Endothelial cell of umbilical vein (primary cell): ENCODE measurements around the gene SRD5A2. TPM values are rescaled to one million over a fixed set of nuclear protein-coding genes. Genes with fewer than 3 reads are reported as not detected.

Experiments used
- BruUV-seq: library from RNA; stranded (reverse); fragments of 400-500 nt; replicated peaks from 2 replicates; lab custom pipeline; 2021; lab: Mats Ljungman, UMichigan
- CTCF ChIA-PET: fragments of 300-600, 350-600 bp; sonication (Branson Sonifier 250); formaldehyde crosslinking; loops from one replicate; lab custom pipeline; 2021; ENCODE audit warnings: antibody characterized with exemption, inconsistent platforms; lab: Charles Lee
- POLR2A ChIA-PET: fragments of 300-600, 350-600 bp; sonication (Branson Sonifier 250); formaldehyde crosslinking; loops from one replicate; lab custom pipeline; 2021; ENCODE audit warnings: antibody characterized with exemption, inconsistent platforms; lab: Charles Lee
- DNase-seq: peaks from one replicate; pipeline ENCODE4 v3.0.0-alpha.2; 2011; ENCODE audit warnings: low read depth, low spot score
- FAIRE-seq: peaks from 2 replicates; lab custom pipeline; 2011; peaks lifted over from hg19 to GRCh38; lab: Jason Lieb, UNC
- H2AFZ ChIP-seq: 2 replicates; pipeline ENCODE4 v1.6.0; 2012; ENCODE audit warnings: low read depth, low read length, control low read depth, inconsistent platforms
- H3K27ac ChIP-seq: 2 replicates; pipeline ENCODE4 v1.5.1; 2011; ENCODE audit warnings: low read depth, mild to moderate bottlenecking, control low read depth, low read length, moderate library complexity; ENCODE audit not compliant: insufficient read depth
- H3K27me3 ChIP-seq, 2 experiments: 2 replicates each; pipeline versions ENCODE4 v1.6.0 to v1.6.1; 2011; ENCODE audit warnings: low read length in 2 of 2, mixed read lengths in 1 of 2; ENCODE audit not compliant: control insufficient read depth in 2 of 2, insufficient read depth in 2 of 2
- H3K36me3 ChIP-seq, 2 experiments: 2 replicates in 1 of 2; 3 replicates in 1 of 2; pipeline ENCODE4 v1.5.1; 2011; ENCODE audit warnings: low read length in 2 of 2, mild to moderate bottlenecking in 1 of 2, moderate library complexity in 1 of 2; ENCODE audit not compliant: control insufficient read depth in 2 of 2, insufficient read depth in 2 of 2; ENCODE audit errors: extremely low read depth in 1 of 2
- H3K4me1 ChIP-seq: 3 replicates; pipeline ENCODE4 v1.5.1; 2011; ENCODE audit warnings: mild to moderate bottlenecking, low read length; ENCODE audit not compliant: control insufficient read depth, insufficient read depth; ENCODE audit errors: extremely low read depth
- H3K4me2 ChIP-seq: 2 replicates; pipeline ENCODE4 v1.6.1; 2011; ENCODE audit warnings: low read length, control low read depth, mixed read lengths; ENCODE audit not compliant: insufficient read depth
- H3K4me3 ChIP-seq, 3 experiments: fragments of 200-600 bp in 1 of 3; sonication (generic), shearing (Covaris generic) in 1 of 3; replicated peaks in 1 of 3; 2 replicates each; pipeline ENCODE4 v1.5.1; 2011 to 2016; ENCODE audit warnings: control low read depth in 3 of 3, low read length in 3 of 3, mild to moderate bottlenecking in 2 of 3, inconsistent platforms in 1 of 3, low read depth in 1 of 3, moderate library complexity in 1 of 3; ENCODE audit not compliant: insufficient read depth in 1 of 3
- H3K79me2 ChIP-seq: 2 replicates; pipeline ENCODE4 v1.6.0; 2012; ENCODE audit warnings: low read length, inconsistent platforms; ENCODE audit not compliant: control insufficient read depth, insufficient read depth
- H3K9ac ChIP-seq: replicated peaks from 2 replicates; pipeline ENCODE3; 2011; ENCODE audit warnings: low read length, control low read depth; ENCODE audit not compliant: insufficient read depth; ENCODE audit errors: extremely low read depth
- H3K9me1 ChIP-seq: replicated peaks from 3 replicates; pipeline ENCODE4 v1.6.0; 2011; ENCODE audit warnings: mild to moderate bottlenecking, low read length; ENCODE audit not compliant: control insufficient read depth, insufficient read depth; ENCODE audit errors: extremely low read depth
- H3K9me3 ChIP-seq: replicated peaks from 2 replicates; pipeline ENCODE4 v1.5.1; 2012; ENCODE audit warnings: low read length, inconsistent platforms; ENCODE audit not compliant: control insufficient read depth, insufficient read depth
- H4K20me1 ChIP-seq: replicated peaks from 2 replicates; pipeline ENCODE3; 2011; ENCODE audit warnings: mild to moderate bottlenecking, low read length; ENCODE audit not compliant: control insufficient read depth, insufficient read depth; ENCODE audit errors: extremely low read depth
- EZH2 ChIP-seq: IDR thresholded peaks from 2 replicates; pipeline ENCODE4 v1.6.1; 2012; ENCODE audit warnings: borderline replicate concordance, low read depth, mild to moderate bottlenecking, moderate library complexity, low read length, inconsistent platforms; ENCODE audit not compliant: severe bottlenecking
- FOS ChIP-seq: IDR thresholded peaks from 2 replicates; pipeline ENCODE4 v1.6.1; 2011; ENCODE audit warnings: mild to moderate bottlenecking, low read length, moderate library complexity, borderline replicate concordance; ENCODE audit not compliant: insufficient read depth
- GATA2 ChIP-seq: IDR thresholded peaks from 2 replicates; pipeline ENCODE4 v1.7.0; 2011; ENCODE audit warnings: low read depth, mild to moderate bottlenecking, moderate library complexity, mixed read lengths, low read length; ENCODE audit not compliant: insufficient read length, insufficient read depth
- JUN ChIP-seq: IDR thresholded peaks from 2 replicates; pipeline ENCODE4 v1.6.1; 2011; ENCODE audit warnings: borderline replicate concordance, low read depth; ENCODE audit not compliant: insufficient read length, insufficient read depth
- MYC ChIP-seq: IDR thresholded peaks from one replicate; pipeline ENCODE4 v1.6.1; 2011; ENCODE audit warnings: mild to moderate bottlenecking, low read depth, low read length
- POLR2A ChIP-seq: IDR thresholded peaks from 2 replicates; pipeline ENCODE4 v1.6.1; 2012; ENCODE audit warnings: low read depth, mild to moderate bottlenecking, control low read depth, low read length
- POLR2AphosphoS5 ChIP-seq: IDR thresholded peaks from 2 replicates; pipeline ENCODE4 v1.6.1; 2012; ENCODE audit warnings: low read depth, mild to moderate bottlenecking, control low read depth, low read length, moderate library complexity; ENCODE audit not compliant: insufficient read depth
- dilution Hi-C: fragments of 300-500 bp; cut with MboI; formaldehyde crosslinking; loops from one replicate; pipeline ENCODE4 v1.15.0; 2019; ENCODE audit warnings: low sequenced_read_pairs; ENCODE audit not compliant: extremely low pct_ligation_motif_present
- intact Hi-C: fragments of 100-400 bp; cut with micrococcal nuclease; formaldehyde crosslinking; loops from one replicate; pipeline ENCODE4 v1.10.0; 2022
- polyA plus RNA-seq, 4 experiments: library from polyadenylated mRNA; depleted of rRNA in 3 of 4; stranded (reverse) in 3 of 4; unstranded in 1 of 4; fragments of >200 nt; gene quantifications; 2 replicates each; pipeline versions ENCODE4 v1.2.1 to v1.2.3, GENCODE V29; 2011 to 2012; ENCODE audit warnings: missing spikeins in 1 of 4
- total RNA-seq: library from RNA; stranded (reverse); gene quantifications from 2 replicates; pipeline ENCODE4 v1.2.3, GENCODE V29; 2021
- TF ChIP-seq, protein P1 (sequence below): IDR thresholded peaks from 2 replicates; pipeline ENCODE4 v1.6.1; 2011; ENCODE audit not compliant: insufficient read depth, insufficient read length
- TF ChIP-seq, protein P2 (sequence below), 2 donors: IDR thresholded peaks; 1 replicate in 1 of 2; 2 replicates in 1 of 2; pipeline ENCODE4 v1.5.1; 2011; ENCODE audit warnings: low read length in 2 of 2, mild to moderate bottlenecking in 2 of 2, moderate library complexity in 2 of 2, control low read depth in 1 of 2, inconsistent platforms in 1 of 2, low read depth in 1 of 2; ENCODE audit not compliant: insufficient read depth in 1 of 2; ENCODE audit errors: extremely low read depth in 1 of 2

Gene SRD5A2
- total and polyA plus RNA-seq, 2 donors (not counting 3 experiments of a cell fraction or from before 2014, with no cell fraction given): not detected

DNA sequence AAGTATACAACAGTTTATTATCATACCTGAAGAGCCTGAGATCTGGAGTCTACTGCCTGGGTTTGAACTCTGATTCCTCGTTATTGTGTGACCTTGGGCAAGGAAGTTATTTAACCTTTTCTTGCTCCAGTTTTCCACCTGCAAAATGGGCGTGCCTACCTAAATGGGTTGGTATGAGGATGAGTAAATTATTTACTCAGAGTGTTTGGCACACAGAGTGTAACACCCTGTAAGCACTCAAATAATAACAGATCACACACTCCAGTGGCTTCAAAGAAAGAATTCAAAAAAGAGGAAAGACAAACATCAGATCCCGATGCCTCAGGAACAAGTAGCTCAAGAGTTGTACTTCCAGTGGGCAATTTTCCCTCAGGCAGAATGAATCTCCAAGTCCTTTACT lies 2.4 kb downstream of the SRD5A2 start:
- dilution Hi-C loops (no loop called here), intact Hi-C loops (no loop called here)
- POLR2A ChIA-PET: no interaction called here
- H3K36me3 ChIP-seq: no peaks in the 10 kb centered on the region
- DNase-seq: no peak
- CTCF ChIA-PET: no interaction called here
- no peaks in the 10 kb centered on the region for H3K9me1 ChIP-seq
- no peak for FAIRE-seq
- no peak for TF ChIP-seq GATA2
- TF ChIP-seq POLR2AphosphoS5: no peak
- TF ChIP-seq, protein P1, sequence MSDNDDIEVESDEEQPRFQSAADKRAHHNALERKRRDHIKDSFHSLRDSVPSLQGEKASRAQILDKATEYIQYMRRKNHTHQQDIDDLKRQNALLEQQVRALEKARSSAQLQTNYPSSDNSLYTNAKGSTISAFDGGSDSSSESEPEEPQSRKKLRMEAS: no peak
- TF ChIP-seq, protein P2, sequence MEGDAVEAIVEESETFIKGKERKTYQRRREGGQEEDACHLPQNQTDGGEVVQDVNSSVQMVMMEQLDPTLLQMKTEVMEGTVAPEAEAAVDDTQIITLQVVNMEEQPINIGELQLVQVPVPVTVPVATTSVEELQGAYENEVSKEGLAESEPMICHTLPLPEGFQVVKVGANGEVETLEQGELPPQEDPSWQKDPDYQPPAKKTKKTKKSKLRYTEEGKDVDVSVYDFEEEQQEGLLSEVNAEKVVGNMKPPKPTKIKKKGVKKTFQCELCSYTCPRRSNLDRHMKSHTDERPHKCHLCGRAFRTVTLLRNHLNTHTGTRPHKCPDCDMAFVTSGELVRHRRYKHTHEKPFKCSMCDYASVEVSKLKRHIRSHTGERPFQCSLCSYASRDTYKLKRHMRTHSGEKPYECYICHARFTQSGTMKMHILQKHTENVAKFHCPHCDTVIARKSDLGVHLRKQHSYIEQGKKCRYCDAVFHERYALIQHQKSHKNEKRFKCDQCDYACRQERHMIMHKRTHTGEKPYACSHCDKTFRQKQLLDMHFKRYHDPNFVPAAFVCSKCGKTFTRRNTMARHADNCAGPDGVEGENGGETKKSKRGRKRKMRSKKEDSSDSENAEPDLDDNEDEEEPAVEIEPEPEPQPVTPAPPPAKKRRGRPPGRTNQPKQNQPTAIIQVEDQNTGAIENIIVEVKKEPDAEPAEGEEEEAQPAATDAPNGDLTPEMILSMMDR (IDR thresholded peaks at IDR 0.05; ENCODE audit: extremely low read depth in 1 of 2, insufficient read depth in 1 of 2, low read depth in 1 of 2, low read length in 2 of 2): no peak
- TF ChIP-seq MYC: no peak
- H3K27ac ChIP-seq: no peak overlapping the region
- H3K4me1 ChIP-seq: no peaks in the 10 kb centered on the region
- no peak overlapping the region for H3K4me2 ChIP-seq
- no peaks in the 10 kb centered on the region for H3K79me2 ChIP-seq
- H3K27me3 ChIP-seq: no peaks in the 10 kb centered on the region
- no peak overlapping the region for H3K9ac ChIP-seq
- no peak overlapping the region for H2AFZ ChIP-seq
- H3K9me3 ChIP-seq: no peaks in the 10 kb centered on the region
- BruUV-seq: no TSS peak
- no peaks in the 10 kb centered on the region for H4K20me1 ChIP-seq
- H3K4me3 ChIP-seq: no peak overlapping the region

DNA sequence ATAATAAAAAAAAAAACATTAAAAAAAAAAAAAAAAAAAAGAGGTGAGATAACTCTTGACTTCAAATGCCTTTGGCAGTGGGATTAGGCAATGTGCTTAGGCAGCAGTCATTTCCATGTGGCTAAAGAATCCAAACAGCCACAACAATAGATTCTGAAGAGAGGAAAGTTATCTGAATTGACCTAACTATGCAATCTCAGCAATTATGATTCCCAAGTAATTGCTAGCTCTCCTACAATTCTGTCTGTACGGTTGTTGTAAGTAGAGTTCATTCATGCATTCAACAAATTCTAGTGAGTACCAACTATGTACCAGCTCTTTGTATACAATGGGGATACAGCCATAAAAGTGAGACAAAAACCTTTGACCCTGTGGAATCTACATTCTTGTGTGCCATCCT lies 3.6 kb downstream of the SRD5A2 start:
- FAIRE-seq (no peak), DNase-seq (no peak)
- Histone ChIP-seq H4K20me1 (no peaks in the 10 kb centered on the region), H3K4me1 (no peaks in the 10 kb centered on the region), H3K4me2 (no peak overlapping the region), H3K9ac (no peak overlapping the region), H3K4me3 (no peak overlapping the region), H3K9me1 (no peaks in the 10 kb centered on the region), H3K27ac (no peak overlapping the region), H3K36me3 (no peaks in the 10 kb centered on the region), H3K27me3 (no peaks in the 10 kb centered on the region), H3K79me2 (no peaks in the 10 kb centered on the region), H2AFZ (no peak overlapping the region), H3K9me3 (no peaks in the 10 kb centered on the region)
- TF ChIP-seq MYC (no peak), FOS (no peak), GATA2 (no peak), EZH2 (no peak), POLR2AphosphoS5 (no peak), POLR2A (no peak), JUN (no peak)
- TF ChIP-seq, protein P1: no peak
- TF ChIP-seq, protein P2 (IDR thresholded peaks at IDR 0.05; ENCODE audit: extremely low read depth in 1 of 2, insufficient read depth in 1 of 2, low read depth in 1 of 2, low read length in 2 of 2): no peak
- CTCF ChIA-PET: no interaction called here
- BruUV-seq: no TSS peak
- intact Hi-C loops: no loop called here
- POLR2A ChIA-PET: no interaction called here
- dilution Hi-C loops: no loop called here
